Liver (tissue), 9 donors: ENCODE results near the gene SMAD7. TPM values are rescaled to one million over a fixed set of nuclear protein-coding genes. Genes with fewer than 3 reads are reported as not detected.

ENCODE experiments used
- DNase-seq: peaks from one replicate; pipeline ENCODE4 v3.0.0-alpha.2; 2017; ENCODE audit warnings: low spot score
- H3K27ac ChIP-seq, 2 donors: one replicate each; pipeline ENCODE4 v1.7.0; 2013; ENCODE audit warnings: inconsistent platforms in 2 of 2, low read length in 2 of 2, control low read depth in 1 of 2, low read depth in 1 of 2, mild to moderate bottlenecking in 1 of 2
- H3K27me3 ChIP-seq, 4 donors: one replicate each; pipeline versions ENCODE4 v1.6.1 to v1.7.0; 2013; ENCODE audit warnings: low read length in 3 of 4, inconsistent platforms in 1 of 4, mild to moderate bottlenecking in 1 of 4, moderate library complexity in 1 of 4; ENCODE audit not compliant: control insufficient read depth in 4 of 4, insufficient read depth in 4 of 4
- H3K36me3 ChIP-seq, 4 donors: one replicate each; pipeline versions ENCODE4 v1.6.1 to v1.7.0; 2013; ENCODE audit warnings: low read length in 3 of 4, mild to moderate bottlenecking in 3 of 4, low read depth in 1 of 4, moderate library complexity in 1 of 4; ENCODE audit not compliant: control insufficient read depth in 4 of 4, insufficient read depth in 3 of 4
- H3K4me1 ChIP-seq, 4 donors: one replicate each; pipeline versions ENCODE4 v1.6.1 to v1.7.0; 2013; ENCODE audit warnings: low read length in 3 of 4, mild to moderate bottlenecking in 3 of 4, moderate library complexity in 1 of 4; ENCODE audit not compliant: control insufficient read depth in 4 of 4, insufficient read depth in 4 of 4
- H3K4me3 ChIP-seq, 3 donors: one replicate each; pipeline versions ENCODE4 v1.6.1 to v1.7.0; 2013; ENCODE audit warnings: low read length in 3 of 3, control low read depth in 1 of 3, low read depth in 1 of 3, mild to moderate bottlenecking in 1 of 3
- H3K9ac ChIP-seq, 2 donors: one replicate each; pipeline ENCODE4 v1.7.0; 2013; ENCODE audit warnings: low read length in 2 of 2, mild to moderate bottlenecking in 2 of 2, moderate library complexity in 2 of 2, control low read depth in 1 of 2, low read depth in 1 of 2
- H3K9me3 ChIP-seq, 4 donors: one replicate each; pipeline versions ENCODE4 v1.6.1 to v1.7.0; 2013; ENCODE audit warnings: low read length in 3 of 4; ENCODE audit not compliant: control insufficient read depth in 4 of 4
- ATF3 ChIP-seq: IDR thresholded peaks from 2 replicates; pipeline ENCODE4 v1.6.1; 2016; ENCODE audit warnings: antibody characterized with exemption
- CTCF ChIP-seq: fragments of 150-350 bp; IDR thresholded peaks from 2 replicates; pipeline ENCODE4 v1.5.1; 2017; ENCODE audit warnings: improper control_type of control experiment, low read depth, low read length; ENCODE audit not compliant: missing input control
- EGR1 ChIP-seq, 2 donors: IDR thresholded peaks; 2 replicates each; pipeline ENCODE4 v1.6.1; 2016 to 2018; ENCODE audit warnings: antibody characterized with exemption in 2 of 2, low read depth in 2 of 2
- FOXA2 ChIP-seq: IDR thresholded peaks from 2 replicates; pipeline ENCODE4 v1.6.1; 2016; ENCODE audit warnings: antibody characterized with exemption
- GABPA ChIP-seq, 2 donors: IDR thresholded peaks in 1 of 2; conservative IDR thresholded peaks in 1 of 2; 2 replicates each; pipeline ENCODE4 v1.6.1; 2016; ENCODE audit warnings: antibody characterized with exemption in 2 of 2, mild to moderate bottlenecking in 1 of 2, moderate library complexity in 1 of 2
- HNF4G ChIP-seq: IDR thresholded peaks from 2 replicates; pipeline ENCODE4 v1.6.1; 2016; ENCODE audit warnings: antibody characterized with exemption
- JUND ChIP-seq, 2 donors: IDR thresholded peaks; 2 replicates each; pipeline ENCODE4 v1.6.1; 2016; ENCODE audit warnings: antibody characterized with exemption in 2 of 2
- MAX ChIP-seq: IDR thresholded peaks from 2 replicates; pipeline ENCODE4 v1.6.1; 2016; ENCODE audit warnings: antibody characterized with exemption
- NR2F2 ChIP-seq: IDR thresholded peaks from 2 replicates; pipeline ENCODE4 v1.6.1; 2016; ENCODE audit warnings: antibody characterized with exemption
- RAD21 ChIP-seq, 2 donors: IDR thresholded peaks; 2 replicates each; pipeline ENCODE4 v1.6.1; 2016; ENCODE audit warnings: antibody characterized with exemption in 2 of 2, mild to moderate bottlenecking in 2 of 2
- REST ChIP-seq: IDR thresholded peaks from 2 replicates; pipeline ENCODE4 v1.6.1; 2016; ENCODE audit warnings: antibody characterized with exemption, mild to moderate bottlenecking
- RXRA ChIP-seq, 2 donors: IDR thresholded peaks; 2 replicates each; pipeline ENCODE4 v1.6.1; 2017 to 2018; ENCODE audit warnings: antibody characterized with exemption in 2 of 2, mild to moderate bottlenecking in 1 of 2
- SP1 ChIP-seq: IDR thresholded peaks from 2 replicates; pipeline ENCODE4 v1.6.1; 2018; ENCODE audit warnings: antibody characterized with exemption, mild to moderate bottlenecking
- TAF1 ChIP-seq: conservative IDR thresholded peaks from 2 replicates; pipeline ENCODE4 v1.6.1; 2016; ENCODE audit warnings: antibody characterized with exemption, mild to moderate bottlenecking
- YY1 ChIP-seq: IDR thresholded peaks from 2 replicates; pipeline ENCODE4 v1.6.1; 2016; ENCODE audit warnings: antibody characterized with exemption, mild to moderate bottlenecking
- ZBTB33 ChIP-seq: IDR thresholded peaks from 2 replicates; pipeline ENCODE4 v1.6.1; 2016; ENCODE audit warnings: antibody characterized with exemption
- WGBS: extraction: QIAGEN DNeasy Blood & Tissue Kit; methylation state at CpG from one replicate; pipeline ENCODE4 v1.1.7; 2013; 5-methylcytosine and 5-hydroxymethylcytosine counted together
- polyA plus RNA-seq, 2 donors: library from polyadenylated mRNA; stranded (reverse) in 1 of 2; unstranded in 1 of 2; fragments of 200-250 nt in 1 of 2; fragments of >200 nt in 1 of 2; fragmentation: Nextera tagmentation in 1 of 2; extraction: Ambion mirVana in 1 of 2; gene quantifications; one replicate each; pipeline versions ENCODE4 v1.2.1 to v1.2.3, GENCODE V29; 2013 to 2015
- total RNA-seq, 2 donors: library from RNA; depleted of rRNA; stranded (reverse); fragments of >200 nt; gene quantifications; one replicate each; pipeline ENCODE4 v1.2.3, GENCODE V29; 2014
- donor health status: healthy.
- donor health status: healthy.
- donor health status: healthy.
- donor health status: healthy.
- donor health status: healthy.

Gene SMAD7
- total and polyA plus RNA-seq, 4 donors = 3.2 to 11.8 (median 10.1) TPM

- TF ChIP-seq NR2F2 = no peak
- TF ChIP-seq YY1 = no peak
- TF ChIP-seq JUND (IDR thresholded peaks at IDR 0.05) = no peak
- TF ChIP-seq CTCF = no peak
- TF ChIP-seq TAF1 = no peak
- no peak for TF ChIP-seq FOXA2
- no peak for TF ChIP-seq REST
- H3K36me3 ChIP-seq = no peaks in the 10 kb centered on the region
- no peak for DNase-seq
- H3K27me3 ChIP-seq = no peaks in the 10 kb centered on the region
- H3K9me3 ChIP-seq = no peaks in the 10 kb centered on the region
- H3K4me3 ChIP-seq = peak overlapping the region; percentile 79 to 88 (median 83)
- peak overlapping the region; percentile 84 to 91 for H3K9ac ChIP-seq
- H3K4me1 ChIP-seq = peaks cover 14 to 62% (median 56%) of the 10 kb centered on the region in 4 donors
- H3K27ac ChIP-seq = peak overlapping the region; percentile 66 to 89
- 10% methylated on average over 3 of the region's 3 CpGs for WGBS
Observed at GRCh38 chr18:48947560-48947959, 3.2 kb downstream of the SMAD7 start.

GRCh38 chr18:48947092-48947491, 3.7 kb downstream of the SMAD7 start:
- H3K27me3 ChIP-seq = no peaks in the 10 kb centered on the region
- no peak for TF ChIP-seq MAX
- TF ChIP-seq HNF4G = no peak
- TF ChIP-seq EGR1 (IDR thresholded peaks at IDR 0.05; ENCODE audit: low read depth in 2 of 2) = no peak
- no peak for TF ChIP-seq YY1
- TF ChIP-seq ATF3 = no peak
- H3K36me3 ChIP-seq = no peaks in the 10 kb centered on the region
- H3K27ac ChIP-seq = peak overlapping the region; percentile 66 to 89
- 25% methylated on average over 10 of the region's 10 CpGs for WGBS
- peaks cover 14 to 66% (median 61%) of the 10 kb centered on the region in 4 donors for H3K4me1 ChIP-seq
- H3K9me3 ChIP-seq = no peaks in the 10 kb centered on the region
- H3K4me3 ChIP-seq = peak overlapping the region; percentile 79 to 88 (median 83)
- DNase-seq = no peak
- H3K9ac ChIP-seq = peak overlapping the region; percentile 84 to 91

GRCh38 chr18:48946329-48946835, 4.4 kb downstream of the SMAD7 start:
- Histone ChIP-seq H3K4me3 (peak overlapping the region in 2 of 3 donors; percentile 10 to 79), H3K36me3 (no peaks in the 10 kb centered on the region)
- no peak for DNase-seq
- TF ChIP-seq RAD21 (IDR thresholded peaks at IDR 0.05) (no peak), NR2F2 (peak; percentile 20), ZBTB33 (peak; percentile 32), JUND (IDR thresholded peaks at IDR 0.05) (peak in 1 of 2 donors; percentile 29), ATF3 (no peak), MAX (peak; percentile 43), RXRA (IDR thresholded peaks at IDR 0.05) (peak; percentile 10 to 30), TAF1 (no peak), CTCF (no peak), GABPA (IDR thresholded peaks at IDR 0.05 in 1 of 2, conservative IDR thresholded peaks at IDR 0.05 in 1 of 2) (no peak), SP1 (peak; percentile 52), FOXA2 (peak; percentile 85)

More at GRCh38 chr18:48946329-48946835, 4.4 kb downstream of the SMAD7 start:
- peak overlapping the region; percentile 84 to 91 for H3K9ac ChIP-seq
- H3K27me3 ChIP-seq = no peaks in the 10 kb centered on the region
- no peaks in the 10 kb centered on the region for H3K9me3 ChIP-seq
- H3K4me1 ChIP-seq = peaks cover 18 to 73% (median 68%) of the 10 kb centered on the region in 4 donors
- peak overlapping the region; percentile 66 to 89 for H3K27ac ChIP-seq
- WGBS = 22% methylated on average over 8 of the region's 8 CpGs
